Inferior parietal cortex (tissue), 1 donor: Measurements from ENCODE around the gene TPRA1.
"Not testable (repeated sequence)": the region's sequence is repeated elsewhere in the genome, so short reads cannot be mapped to it uniquely, and the experiment has no call there.

Experiments
- DNase-seq: peaks from one replicate; pipeline ENCODE4 v3.0.0-alpha.2; 2016; ENCODE audit errors: extremely low spot score

The TPRA1 gene

GRCh38 chr3:127616836-127617605 is 26.5 kb upstream of the TPRA1 start:
- no peak for DNase-seq

- DNase-seq: no peak
Measured at GRCh38 chr3:127615631-127616305, 25.2 kb upstream of the TPRA1 start.

- DNase-seq: no peak
Measured at GRCh38 chr3:127614928-127615589, 24.5 kb upstream of the TPRA1 start.

- no peak for DNase-seq
Measured at GRCh38 chr3:127613406-127613805, 22.9 kb upstream of the TPRA1 start.

GRCh38 chr3:127612966-127613365 is 22.4 kb upstream of the TPRA1 start:
- DNase-seq: no peak

- no peak for DNase-seq
Measured at GRCh38 chr3:127611251-127611650, 20.7 kb upstream of the TPRA1 start.

- no peak for DNase-seq
Measured at GRCh38 chr3:127610105-127610504, 19.6 kb upstream of the TPRA1 start.

GRCh38 chr3:127608362-127608718 is 17.8 kb upstream of the TPRA1 start:
- no peak for DNase-seq

- DNase-seq: no peak
Measured at GRCh38 chr3:127607675-127608361, 17.3 kb upstream of the TPRA1 start.

GRCh38 chr3:127606981-127607595 is 16.6 kb upstream of the TPRA1 start:
- DNase-seq: no peak

GRCh38 chr3:127606086-127606805 is 15.7 kb upstream of the TPRA1 start:
- no peak for DNase-seq

- not testable (repeated sequence) for DNase-seq
Measured at GRCh38 chr3:127605547-127605946, 15.0 kb upstream of the TPRA1 start.

GRCh38 chr3:127604546-127605165 is 14.1 kb upstream of the TPRA1 start:
- DNase-seq: no peak

- DNase-seq: no peak
Measured at GRCh38 chr3:127604035-127604434, 13.5 kb upstream of the TPRA1 start.

GRCh38 chr3:127600749-127601456 is 10.4 kb upstream of the TPRA1 start:
- DNase-seq: no peak

GRCh38 chr3:127598841-127599570 is 8.5 kb upstream of the TPRA1 start:
- DNase-seq: no peak

GRCh38 chr3:127597020-127597771 is 6.7 kb upstream of the TPRA1 start:
- no peak for DNase-seq

- DNase-seq: no peak
Measured at GRCh38 chr3:127595303-127595702, 4.8 kb upstream of the TPRA1 start.

GRCh38 chr3:127593178-127593577 is 2.6 kb upstream of the TPRA1 start:
- no peak for DNase-seq
